GM12878 (cell line): Measurements from ENCODE around the gene MGAT4C. TPM values are rescaled to one million over a fixed set of nuclear protein-coding genes. Genes with fewer than 3 reads are reported as not detected.

Source experiments
- ATAC-seq: fragments of 200-7000 bp; cut with Tn5 transposase; 3 replicates; pipeline ENCODE4 v1.9.1; 2020; ENCODE audit warnings: mild to moderate bottlenecking, moderate library complexity
- BruUV-seq: library from RNA; stranded (reverse); fragments of 400-500 nt; replicated peaks from 2 replicates; lab custom pipeline; 2021; lab: Mats Ljungman, UMichigan
- CTCF ChIA-PET: fragments of 300-600 bp; sonication (Branson Sonifier 250); formaldehyde crosslinking; extraction: SDS; loops from one replicate; lab custom pipeline; 2021; ENCODE audit warnings: inconsistent platforms; lab: Yijun Ruan, JAX
- POLR2A ChIA-PET: fragments of 350-600 bp; formaldehyde crosslinking; extraction: SDS; loops from one replicate; lab custom pipeline; 2021; ENCODE audit warnings: inconsistent platforms; lab: Charles Lee
- RAD21 ChIA-PET: fragments of 300-600 bp; sonication (Branson Sonifier 250); formaldehyde crosslinking; loops from one replicate; lab custom pipeline; 2023; ENCODE audit warnings: antibody characterized with exemption; ENCODE audit not compliant: unreplicated experiment; lab: Charles Lee
- SMC1A ChIA-PET: fragments of 300-600 bp; sonication (Branson Sonifier 250); formaldehyde crosslinking; loops from one replicate; lab custom pipeline; 2023; ENCODE audit not compliant: unreplicated experiment, uncharacterized antibody; lab: Charles Lee
- DNase-seq: peaks from one replicate; pipeline ENCODE4 v3.0.0-alpha.2; 2011; ENCODE audit warnings: low read depth, low spot score
- FAIRE-seq: peaks from 3 replicates; lab custom pipeline; 2011; peaks lifted over from hg19 to GRCh38; lab: Jason Lieb, UNC
- H2AFZ ChIP-seq: 2 replicates; pipeline ENCODE4 v1.6.0; 2011; ENCODE audit warnings: low read depth, low read length, control low read depth; ENCODE audit not compliant: control insufficient read depth
- H3K27ac ChIP-seq: 2 replicates; pipeline ENCODE4 v1.5.1; 2011; ENCODE audit warnings: control low read depth; ENCODE audit not compliant: control insufficient read depth, insufficient read depth
- H3K27me3 ChIP-seq, 2 experiments: replicated peaks in 1 of 2; 2 replicates each; pipeline versions ENCODE4 v1.6.0 to v1.6.1; 2011; ENCODE audit warnings: low read length in 1 of 2; ENCODE audit not compliant: control insufficient read depth in 2 of 2, insufficient read depth in 2 of 2
- H3K36me3 ChIP-seq, 2 experiments: 2 replicates each; pipeline ENCODE4 v1.5.1; 2011; ENCODE audit warnings: low read length in 1 of 2; ENCODE audit not compliant: control insufficient read depth in 2 of 2, insufficient read depth in 2 of 2
- H3K4me1 ChIP-seq: 2 replicates; pipeline ENCODE4 v1.6.1; 2011; ENCODE audit warnings: mild to moderate bottlenecking, low read length, moderate library complexity, mixed read lengths; ENCODE audit not compliant: control insufficient read depth, insufficient read depth
- H3K4me2 ChIP-seq: 2 replicates; pipeline ENCODE4 v1.6.0; 2011; ENCODE audit warnings: control low read depth; ENCODE audit not compliant: control insufficient read depth, insufficient read depth
- H3K4me3 ChIP-seq: fragments of 200-600 bp; sonication (generic); 2 replicates; pipeline ENCODE4 v1.5.1; 2016
- H3K79me2 ChIP-seq: 2 replicates; pipeline ENCODE4 v1.6.0; 2011; ENCODE audit warnings: low read length; ENCODE audit not compliant: control insufficient read depth, insufficient read depth
- H3K9ac ChIP-seq: 2 replicates; pipeline ENCODE4 v1.8.0; 2011; ENCODE audit warnings: low read length, control low read depth, mixed read lengths; ENCODE audit not compliant: control insufficient read depth, insufficient read depth
- H3K9me3 ChIP-seq: replicated peaks from 3 replicates; pipeline ENCODE4 v1.5.1; 2011; ENCODE audit warnings: mild to moderate bottlenecking, low read length; ENCODE audit not compliant: control insufficient read depth, insufficient read depth
- H4K20me1 ChIP-seq: 2 replicates; pipeline ENCODE4 v1.6.0; 2011; ENCODE audit not compliant: control insufficient read depth, insufficient read depth
- ATF7 ChIP-seq: fragments of 450-650 bp; IDR thresholded peaks from 2 replicates; pipeline ENCODE4 v1.6.1; 2016; ENCODE audit warnings: low read depth, mild to moderate bottlenecking
- BMI1 ChIP-seq: fragments of 450-650 bp; IDR thresholded peaks from 2 replicates; pipeline ENCODE4 v1.6.1; 2016; ENCODE audit warnings: mild to moderate bottlenecking, moderate library complexity, borderline replicate concordance
- DPF2 ChIP-seq: fragments of 450-650 bp; IDR thresholded peaks from 2 replicates; pipeline ENCODE4 v1.6.1; 2017; ENCODE audit warnings: mild to moderate bottlenecking
- GATAD2B ChIP-seq: fragments of 450-650 bp; conservative IDR thresholded peaks from 2 replicates; pipeline ENCODE4 v1.6.1; 2017; ENCODE audit warnings: low read depth, mild to moderate bottlenecking, moderate library complexity
- HDAC2 ChIP-seq: fragments of 200-600 bp; sonication (generic); IDR thresholded peaks from 2 replicates; pipeline ENCODE4 v1.6.1; 2017
- MYB ChIP-seq: fragments of 150-350 bp; IDR thresholded peaks from 2 replicates; pipeline ENCODE4 v1.6.1; 2014; ENCODE audit warnings: mild to moderate bottlenecking, low read depth, low read length, borderline replicate concordance
- NFYA ChIP-seq: IDR thresholded peaks from 2 replicates; pipeline ENCODE4 v1.6.1; 2011; ENCODE audit warnings: low read depth, mild to moderate bottlenecking, low read length, improper control_type of control experiment, borderline replicate concordance
- SREBF1 ChIP-seq: IDR thresholded peaks from 2 replicates; pipeline ENCODE4 v1.6.1; 2012; ENCODE audit warnings: mild to moderate bottlenecking, low read length
- TAF1 ChIP-seq: IDR thresholded peaks from 2 replicates; pipeline ENCODE4 v1.6.1; 2011; ENCODE audit warnings: mild to moderate bottlenecking, low read depth, low read length, borderline replicate concordance
- YBX1 ChIP-seq: fragments of 450-650 bp; IDR thresholded peaks from 2 replicates; pipeline ENCODE4 v1.6.1; 2016; ENCODE audit warnings: antibody characterized with exemption
- ZBTB33 ChIP-seq: fragments of 450-650 bp; IDR thresholded peaks from 2 replicates; pipeline ENCODE4 v1.6.1; 2017; ENCODE audit warnings: mild to moderate bottlenecking
- WGBS: methylation state at CpG from one replicate; pipeline ENCODE4 v1.1.6; 2016; ENCODE audit warnings: low lambda C conversion rate; ENCODE audit not compliant: insufficient replicate concordance, insufficient coverage; ENCODE audit errors: missing lambda C conversion rate; 5-methylcytosine and 5-hydroxymethylcytosine counted together
- in situ Hi-C: fragments of 300-500 bp; cut with MboI; formaldehyde crosslinking; loops from 9 replicates; pipeline ENCODE4 v1.14.3; 2018; ENCODE audit warnings: mixed read lengths
- intact Hi-C: fragments of 100-400 bp; cut with micrococcal nuclease; formaldehyde crosslinking; loops from one replicate; pipeline ENCODE4 v1.14.2; 2022; ENCODE audit not compliant: unreplicated experiment
- polyA plus RNA-seq, 11 experiments: library from polyadenylated mRNA; depleted of rRNA in 4 of 11; unstranded in 6 of 11; stranded (reverse) in 5 of 11; fragments of >200 nt; fragmentation: Nextera tagmentation in 4 of 11; fragmentation: Illumina TruSeq in 1 of 11; extraction: Ambion mirVana in 4 of 11; extraction: Trizol in 1 of 11; gene quantifications; 1 replicate in 1 of 11; 2 replicates in 10 of 11; pipeline versions ENCODE4 v1.2.1 to v1.2.3, GENCODE V29; 2011 to 2016; ENCODE audit warnings: inconsistent platforms in 2 of 11, missing spikeins in 2 of 11, low read depth in 1 of 11
- total RNA-seq, 4 experiments: library from RNA; depleted of rRNA in 3 of 4; stranded (reverse); fragments of >200 nt in 3 of 4; fragmentation: Illumina TruSeq in 1 of 4; extraction: Trizol in 1 of 4; gene quantifications; 2 replicates each; pipeline versions ENCODE4 v1.2.1 to v1.2.3, GENCODE V29; 2013 to 2021
- TF ChIP-seq, protein P1 (sequence below): fragments of 450-650 bp; IDR thresholded peaks from 2 replicates; pipeline ENCODE4 v1.6.1; 2016; ENCODE audit warnings: mild to moderate bottlenecking
- TF ChIP-seq, protein P2 (sequence below): IDR thresholded peaks from 2 replicates; pipeline ENCODE4 v1.6.1; 2011; ENCODE audit warnings: low read depth, low read length, improper control_type of control experiment, borderline replicate concordance
- TF ChIP-seq, protein P3 (sequence below): fragments of 450-650 bp; formaldehyde crosslinking; IDR thresholded peaks from 2 replicates; pipeline ENCODE4 v1.5.0; 2022; ENCODE audit warnings: mild to moderate bottlenecking, missing genetic modification characterization
- TF ChIP-seq, protein P4 (sequence below): IDR thresholded peaks from 2 replicates; pipeline ENCODE4 v1.6.1; 2012; ENCODE audit warnings: low read depth, low read length, improper control_type of control experiment
- TF ChIP-seq, protein P5 (sequence below): fragments of 450-650 bp; IDR thresholded peaks from 2 replicates; pipeline ENCODE4 v1.6.1; 2014; ENCODE audit warnings: mild to moderate bottlenecking

Gene MGAT4C
- total and polyA plus RNA-seq, 10 of the 15 experiments (the other 5 are each of a cell fraction or from before 2014, with no cell fraction given) = not detected

DNA sequence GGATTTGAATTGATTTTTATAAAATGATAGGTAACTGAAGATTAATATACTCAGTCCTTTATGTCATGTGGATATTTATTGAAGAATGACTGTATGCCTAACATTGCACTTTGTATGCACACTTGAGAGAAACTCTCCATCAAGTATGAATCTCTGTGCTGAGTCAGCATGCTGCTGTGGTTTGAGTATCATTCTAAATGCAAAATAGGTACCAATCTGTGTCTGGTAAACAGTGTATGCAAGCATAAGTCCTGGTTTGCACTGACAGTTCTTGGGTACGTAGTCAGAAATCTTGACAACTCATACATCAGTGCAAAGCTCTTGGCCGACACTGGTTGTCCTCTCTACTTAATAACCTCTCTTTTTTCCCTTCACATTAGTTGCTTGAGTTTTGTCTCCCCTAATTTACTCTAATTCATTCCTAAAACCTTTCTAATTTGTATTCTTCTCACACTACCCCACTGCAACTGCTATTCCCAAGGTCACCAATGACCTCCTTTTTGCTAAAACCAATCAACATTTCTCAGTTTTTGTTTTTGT is 21.8 kb downstream of the MGAT4C start:
- CTCF ChIA-PET = no interaction called here
- TF ChIP-seq, protein P1, sequence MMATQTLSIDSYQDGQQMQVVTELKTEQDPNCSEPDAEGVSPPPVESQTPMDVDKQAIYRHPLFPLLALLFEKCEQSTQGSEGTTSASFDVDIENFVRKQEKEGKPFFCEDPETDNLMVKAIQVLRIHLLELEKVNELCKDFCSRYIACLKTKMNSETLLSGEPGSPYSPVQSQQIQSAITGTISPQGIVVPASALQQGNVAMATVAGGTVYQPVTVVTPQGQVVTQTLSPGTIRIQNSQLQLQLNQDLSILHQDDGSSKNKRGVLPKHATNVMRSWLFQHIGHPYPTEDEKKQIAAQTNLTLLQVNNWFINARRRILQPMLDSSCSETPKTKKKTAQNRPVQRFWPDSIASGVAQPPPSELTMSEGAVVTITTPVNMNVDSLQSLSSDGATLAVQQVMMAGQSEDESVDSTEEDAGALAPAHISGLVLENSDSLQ = no peak
- TF ChIP-seq DPF2 = no peak
- no peak for TF ChIP-seq ZBTB33
- TF ChIP-seq TAF1 = no peak
- TF ChIP-seq HDAC2 = no peak
- TF ChIP-seq SREBF1 = no peak
- TF ChIP-seq GATAD2B = no peak
- no peak for TF ChIP-seq NFYA
- no peak for TF ChIP-seq BMI1
- TF ChIP-seq, protein P2, sequence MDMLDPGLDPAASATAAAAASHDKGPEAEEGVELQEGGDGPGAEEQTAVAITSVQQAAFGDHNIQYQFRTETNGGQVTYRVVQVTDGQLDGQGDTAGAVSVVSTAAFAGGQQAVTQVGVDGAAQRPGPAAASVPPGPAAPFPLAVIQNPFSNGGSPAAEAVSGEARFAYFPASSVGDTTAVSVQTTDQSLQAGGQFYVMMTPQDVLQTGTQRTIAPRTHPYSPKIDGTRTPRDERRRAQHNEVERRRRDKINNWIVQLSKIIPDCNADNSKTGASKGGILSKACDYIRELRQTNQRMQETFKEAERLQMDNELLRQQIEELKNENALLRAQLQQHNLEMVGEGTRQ = no peak
- TF ChIP-seq, protein P3, sequence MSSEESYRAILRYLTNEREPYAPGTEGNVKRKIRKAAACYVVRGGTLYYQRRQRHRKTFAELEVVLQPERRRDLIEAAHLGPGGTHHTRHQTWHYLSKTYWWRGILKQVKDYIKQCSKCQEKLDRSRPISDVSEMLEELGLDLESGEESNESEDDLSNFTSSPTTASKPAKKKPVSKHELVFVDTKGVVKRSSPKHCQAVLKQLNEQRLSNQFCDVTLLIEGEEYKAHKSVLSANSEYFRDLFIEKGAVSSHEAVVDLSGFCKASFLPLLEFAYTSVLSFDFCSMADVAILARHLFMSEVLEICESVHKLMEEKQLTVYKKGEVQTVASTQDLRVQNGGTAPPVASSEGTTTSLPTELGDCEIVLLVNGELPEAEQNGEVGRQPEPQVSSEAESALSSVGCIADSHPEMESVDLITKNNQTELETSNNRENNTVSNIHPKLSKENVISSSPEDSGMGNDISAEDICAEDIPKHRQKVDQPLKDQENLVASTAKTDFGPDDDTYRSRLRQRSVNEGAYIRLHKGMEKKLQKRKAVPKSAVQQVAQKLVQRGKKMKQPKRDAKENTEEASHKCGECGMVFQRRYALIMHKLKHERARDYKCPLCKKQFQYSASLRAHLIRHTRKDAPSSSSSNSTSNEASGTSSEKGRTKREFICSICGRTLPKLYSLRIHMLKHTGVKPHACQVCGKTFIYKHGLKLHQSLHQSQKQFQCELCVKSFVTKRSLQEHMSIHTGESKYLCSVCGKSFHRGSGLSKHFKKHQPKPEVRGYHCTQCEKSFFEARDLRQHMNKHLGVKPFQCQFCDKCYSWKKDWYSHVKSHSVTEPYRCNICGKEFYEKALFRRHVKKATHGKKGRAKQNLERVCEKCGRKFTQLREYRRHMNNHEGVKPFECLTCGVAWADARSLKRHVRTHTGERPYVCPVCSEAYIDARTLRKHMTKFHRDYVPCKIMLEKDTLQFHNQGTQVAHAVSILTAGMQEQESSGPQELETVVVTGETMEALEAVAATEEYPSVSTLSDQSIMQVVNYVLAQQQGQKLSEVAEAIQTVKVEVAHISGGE (CRISPR knock-in tag) = no peak
- TF ChIP-seq, protein P4, sequence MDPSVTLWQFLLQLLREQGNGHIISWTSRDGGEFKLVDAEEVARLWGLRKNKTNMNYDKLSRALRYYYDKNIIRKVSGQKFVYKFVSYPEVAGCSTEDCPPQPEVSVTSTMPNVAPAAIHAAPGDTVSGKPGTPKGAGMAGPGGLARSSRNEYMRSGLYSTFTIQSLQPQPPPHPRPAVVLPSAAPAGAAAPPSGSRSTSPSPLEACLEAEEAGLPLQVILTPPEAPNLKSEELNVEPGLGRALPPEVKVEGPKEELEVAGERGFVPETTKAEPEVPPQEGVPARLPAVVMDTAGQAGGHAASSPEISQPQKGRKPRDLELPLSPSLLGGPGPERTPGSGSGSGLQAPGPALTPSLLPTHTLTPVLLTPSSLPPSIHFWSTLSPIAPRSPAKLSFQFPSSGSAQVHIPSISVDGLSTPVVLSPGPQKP = no peak
- TF ChIP-seq, protein P5, sequence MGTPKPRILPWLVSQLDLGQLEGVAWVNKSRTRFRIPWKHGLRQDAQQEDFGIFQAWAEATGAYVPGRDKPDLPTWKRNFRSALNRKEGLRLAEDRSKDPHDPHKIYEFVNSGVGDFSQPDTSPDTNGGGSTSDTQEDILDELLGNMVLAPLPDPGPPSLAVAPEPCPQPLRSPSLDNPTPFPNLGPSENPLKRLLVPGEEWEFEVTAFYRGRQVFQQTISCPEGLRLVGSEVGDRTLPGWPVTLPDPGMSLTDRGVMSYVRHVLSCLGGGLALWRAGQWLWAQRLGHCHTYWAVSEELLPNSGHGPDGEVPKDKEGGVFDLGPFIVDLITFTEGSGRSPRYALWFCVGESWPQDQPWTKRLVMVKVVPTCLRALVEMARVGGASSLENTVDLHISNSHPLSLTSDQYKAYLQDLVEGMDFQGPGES = no peak
- no peak for TF ChIP-seq MYB
- TF ChIP-seq YBX1 = no peak
- no peak for TF ChIP-seq ATF7

More for the DNA sequence above, 21.8 kb downstream of the MGAT4C start:
- ChIA-PET SMC1A (no interaction called here), RAD21 (no interaction called here), POLR2A (no interaction called here)
- Histone ChIP-seq H3K36me3 (no peaks in the 10 kb centered on the region), H3K27ac (no peak overlapping the region), H3K4me2 (no peak overlapping the region), H4K20me1 (no peaks in the 10 kb centered on the region), H3K4me3 (no peak overlapping the region), H2AFZ (no peak overlapping the region), H3K79me2 (no peaks in the 10 kb centered on the region), H3K9ac (no peak overlapping the region), H3K4me1 (no peaks in the 10 kb centered on the region), H3K27me3 (no peaks in the 10 kb centered on the region), H3K9me3 (no peaks in the 10 kb centered on the region)
- in situ Hi-C loops (no loop called here), intact Hi-C loops (no loop called here)
- 42% methylated on average over 2 of the region's 2 CpGs for WGBS
- no TSS peak for BruUV-seq
- DNase-seq = no peak
- no peak for ATAC-seq
- no peak for FAIRE-seq
